Upper lobe of left lung (tissue), 6 donors: ENCODE data around the gene RGS17. TPM values are rescaled to one million over a fixed set of nuclear protein-coding genes. Genes with fewer than 3 reads are reported as not detected.

ENCODE experiments used
- ATAC-seq, 2 donors: fragments of 200-7000 bp; cut with Tn5 transposase; one replicate each; pipeline ENCODE4 v1.9.1; 2022; ENCODE audit warnings: mild to moderate bottlenecking in 2 of 2, moderate library complexity in 2 of 2; ENCODE audit not compliant: low FRiP score in 2 of 2
- DNase-seq, 2 donors: peaks; one replicate each; pipeline ENCODE4 v3.0.0-alpha.2; 2019 to 2020
- H3K27ac ChIP-seq, 4 donors: fragments of 200-600 bp; sonication (generic); one replicate each; pipeline ENCODE4 v1.5.1; 2016 to 2019
- H3K27me3 ChIP-seq, 4 donors: fragments of 200-600 bp; sonication (generic); one replicate each; pipeline ENCODE4 v1.5.1; 2017 to 2019
- H3K36me3 ChIP-seq, 4 donors: fragments of 200-600 bp; sonication (generic); one replicate each; pipeline ENCODE4 v1.5.1; 2016 to 2019
- H3K4me1 ChIP-seq, 4 donors: fragments of 200-600 bp; sonication (generic); one replicate each; pipeline ENCODE4 v1.5.1; 2018 to 2019
- H3K4me3 ChIP-seq, 4 donors: fragments of 200-600 bp; sonication (generic); one replicate each; pipeline ENCODE4 v1.5.1; 2017 to 2019; ENCODE audit warnings: mild to moderate bottlenecking in 2 of 4, moderate library complexity in 1 of 4
- H3K9me3 ChIP-seq, 4 donors: fragments of 200-600 bp; sonication (generic); one replicate each; pipeline ENCODE4 v1.5.1; 2018 to 2019
- CTCF ChIP-seq, 6 experiments: fragments of 450-650 bp in 4 of 6; fragments of 200-600 bp in 2 of 6; sonication (generic) in 2 of 6; IDR thresholded peaks; one replicate each; pipeline ENCODE4 v1.5.1; 2016 to 2019; ENCODE audit warnings: antibody characterized with exemption in 6 of 6
- EP300 ChIP-seq, 4 donors: sonication (generic); formaldehyde crosslinking; IDR thresholded peaks; one replicate each; pipeline ENCODE4 v1.5.1; 2017; ENCODE audit warnings: antibody characterized with exemption in 4 of 4, control low read depth in 2 of 4
- POLR2A ChIP-seq, 4 donors: fragments of 450-650 bp; IDR thresholded peaks; one replicate each; pipeline ENCODE4 v1.5.1; 2016 to 2017; ENCODE audit warnings: antibody characterized with exemption in 4 of 4, mild to moderate bottlenecking in 2 of 4
- POLR2AphosphoS5 ChIP-seq, 2 donors: sonication (generic); formaldehyde crosslinking; IDR thresholded peaks; one replicate each; pipeline ENCODE4 v1.5.1; 2017; ENCODE audit warnings: antibody characterized with exemption in 2 of 2
- WGBS, 2 donors: methylation state at CpG; one replicate each; pipeline ENCODE4 v1.1.5; 2017 to 2018; 5-methylcytosine and 5-hydroxymethylcytosine counted together
- total RNA-seq, 6 donors: library from RNA; depleted of rRNA in 4 of 6; stranded (reverse); fragments of >200 nt in 4 of 6; gene quantifications; one replicate each; pipeline versions ENCODE4 v1.1.0 to v1.2.1, GENCODE V29; 2016 to 2021
- donor health status: DM: no; HTN: no; CAD: no; lungs with moderate emphysema.
- donor health status: DM: no; HTN: yes; CAD: no; lungs with severe emphysema.

Gene RGS17
- total RNA-seq, 6 donors from 2014 or later, result 0.15 to 0.49 (median 0.28) TPM; not detected in 2

GRCh38 chr6:153048631-153049030, 82.5 kb downstream of the RGS17 start:
- DNase-seq (no peak), ATAC-seq (no peak)
- no peak for TF ChIP-seq POLR2A (IDR thresholded peaks at IDR 0.05)
- TF ChIP-seq CTCF (IDR thresholded peaks at IDR 0.05), result no peak
- no peak for TF ChIP-seq POLR2AphosphoS5 (IDR thresholded peaks at IDR 0.05)
- TF ChIP-seq EP300 (IDR thresholded peaks at IDR 0.05), result no peak
- WGBS, 2 donors, result 95 to 96% methylated on average over 3 of the region's 3 CpGs
- H3K36me3 ChIP-seq, result no peaks in the 10 kb centered on the region
- H3K4me3 ChIP-seq, result no peak overlapping the region
- H3K27ac ChIP-seq, result no peak overlapping the region
- no peaks in the 10 kb centered on the region for H3K9me3 ChIP-seq
- H3K27me3 ChIP-seq, result no peaks in the 10 kb centered on the region
- H3K4me1 ChIP-seq, result no peaks in the 10 kb centered on the region

GRCh38 chr6:153047386-153047785, 83.7 kb downstream of the RGS17 start:
- TF ChIP-seq CTCF (IDR thresholded peaks at IDR 0.05), result no peak
- no peak for TF ChIP-seq EP300 (IDR thresholded peaks at IDR 0.05)
- no peak for TF ChIP-seq POLR2A (IDR thresholded peaks at IDR 0.05)
- TF ChIP-seq POLR2AphosphoS5 (IDR thresholded peaks at IDR 0.05), result no peak
- no peak for DNase-seq
- Histone ChIP-seq H3K4me1 (no peaks in the 10 kb centered on the region), H3K27me3 (no peaks in the 10 kb centered on the region), H3K9me3 (no peaks in the 10 kb centered on the region), H3K4me3 (no peak overlapping the region), H3K36me3 (no peaks in the 10 kb centered on the region), H3K27ac (no peak overlapping the region)
- WGBS, 2 donors, result 45 to 47% methylated on average over 2 of the region's 2 CpGs
- ATAC-seq, result no peak

- Histone ChIP-seq H3K4me3 (no peak overlapping the region), H3K4me1 (no peaks in the 10 kb centered on the region), H3K27ac (no peak overlapping the region), H3K27me3 (no peaks in the 10 kb centered on the region), H3K36me3 (no peaks in the 10 kb centered on the region), H3K9me3 (no peaks in the 10 kb centered on the region)
- no peak for ATAC-seq
- TF ChIP-seq CTCF (IDR thresholded peaks at IDR 0.05), result no peak
- TF ChIP-seq EP300 (IDR thresholded peaks at IDR 0.05), result no peak
- no peak for TF ChIP-seq POLR2AphosphoS5 (IDR thresholded peaks at IDR 0.05)
- no peak for TF ChIP-seq POLR2A (IDR thresholded peaks at IDR 0.05)
- DNase-seq, result no peak
Observed at GRCh38 chr6:153045271-153045670, 85.8 kb downstream of the RGS17 start.

- ATAC-seq, result no peak
Observed at GRCh38 chr6:153044295-153044694, 86.8 kb downstream of the RGS17 start.

More at GRCh38 chr6:153044295-153044694, 86.8 kb downstream of the RGS17 start:
- TF ChIP-seq EP300 (IDR thresholded peaks at IDR 0.05) (no peak), POLR2AphosphoS5 (IDR thresholded peaks at IDR 0.05) (no peak), CTCF (IDR thresholded peaks at IDR 0.05) (no peak), POLR2A (IDR thresholded peaks at IDR 0.05) (no peak)
- DNase-seq, result no peak
- no peaks in the 10 kb centered on the region for H3K9me3 ChIP-seq
- 66 to 70% methylated on average over 4 of the region's 4 CpGs for WGBS, 2 donors
- H3K27me3 ChIP-seq, result no peaks in the 10 kb centered on the region
- no peak overlapping the region for H3K4me3 ChIP-seq
- H3K36me3 ChIP-seq, result no peaks in the 10 kb centered on the region
- no peaks in the 10 kb centered on the region for H3K4me1 ChIP-seq
- no peak overlapping the region for H3K27ac ChIP-seq
